H1 (cell line): ENCODE measurements around the gene TMEM126B. TPM values are rescaled to one million over a fixed set of nuclear protein-coding genes. Genes with fewer than 3 reads are reported as not detected.

ENCODE experiments used
- ASH2L ChIP-seq: fragments of 200-600, 300-600 bp; sonication (generic); IDR thresholded peaks from one replicate; pipeline ENCODE4 v1.7.1; 2017; ENCODE audit warnings: low read length
- ATF2 ChIP-seq: IDR thresholded peaks from 2 replicates; pipeline ENCODE4 v1.6.1; 2012; ENCODE audit warnings: low read length, inconsistent platforms
- BACH1 ChIP-seq: IDR thresholded peaks from 2 replicates; pipeline ENCODE4 v1.6.1; 2012; ENCODE audit warnings: low read length, improper control_type of control experiment
- BCL11A ChIP-seq, 2 experiments: IDR thresholded peaks; one replicate each; pipeline ENCODE4 v1.6.1; 2011; ENCODE audit warnings: low read depth in 2 of 2, low read length in 2 of 2, mild to moderate bottlenecking in 2 of 2
- FOSL1 ChIP-seq: IDR thresholded peaks from 2 replicates; pipeline ENCODE4 v1.6.1; 2011; ENCODE audit warnings: mild to moderate bottlenecking, low read depth, low read length, moderate library complexity; ENCODE audit not compliant: insufficient read depth
- JUND ChIP-seq: IDR thresholded peaks from 2 replicates; pipeline ENCODE4 v1.6.1; 2011; ENCODE audit warnings: mild to moderate bottlenecking, improper control_type of control experiment, low read length
- NRF1 ChIP-seq: IDR thresholded peaks from 2 replicates; pipeline ENCODE4 v1.6.1; 2011; ENCODE audit warnings: mild to moderate bottlenecking, low read depth, low read length, improper control_type of control experiment
- PHF8 ChIP-seq: fragments of 200-600 bp; sonication (generic); conservative IDR thresholded peaks from 2 replicates; pipeline ENCODE4 v1.7.1; 2012; ENCODE audit warnings: low read depth, mild to moderate bottlenecking, inconsistent platforms, low read length, moderate library complexity
- POLR2A ChIP-seq, 2 experiments: IDR thresholded peaks; 1 replicate in 1 of 2; 2 replicates in 1 of 2; pipeline ENCODE4 v1.6.1; 2011; ENCODE audit warnings: low read depth in 2 of 2, low read length in 2 of 2, mild to moderate bottlenecking in 2 of 2; ENCODE audit errors: control extremely low read depth in 1 of 2
- RBBP5 ChIP-seq: IDR thresholded peaks from 2 replicates; pipeline ENCODE4 v1.7.1; 2012; ENCODE audit warnings: low read depth, mild to moderate bottlenecking, inconsistent platforms, low read length, moderate library complexity, borderline replicate concordance
- RFX5 ChIP-seq: IDR thresholded peaks from 2 replicates; pipeline ENCODE4 v1.6.1; 2011; ENCODE audit warnings: low read depth, low read length, improper control_type of control experiment, borderline replicate concordance
- SIN3A ChIP-seq, 2 experiments: IDR thresholded peaks in 1 of 2; conservative IDR thresholded peaks in 1 of 2; 2 replicates each; pipeline ENCODE4 v1.6.1; 2011 to 2012; ENCODE audit warnings: low read length in 2 of 2, improper control_type of control experiment in 1 of 2, low read depth in 1 of 2, mild to moderate bottlenecking in 1 of 2
- TAF1 ChIP-seq: IDR thresholded peaks from 2 replicates; pipeline ENCODE4 v1.6.1; 2011; ENCODE audit warnings: mild to moderate bottlenecking, low read depth, low read length
- TAF7 ChIP-seq: optimal IDR thresholded peaks from 2 replicates; pipeline ENCODE3; 2011; ENCODE audit warnings: low read depth, mild to moderate bottlenecking, inconsistent platforms, low read length, moderate library complexity, borderline replicate concordance
- polyA plus RNA-seq, 7 experiments: library from polyadenylated mRNA; depleted of rRNA in 3 of 7; stranded (reverse) in 5 of 7; unstranded in 2 of 7; fragments of >200 nt in 5 of 7; fragments of 200-250 nt in 2 of 7; gene quantifications; 1 replicate in 5 of 7; 2 replicates in 1 of 7; 4 replicates in 1 of 7; pipeline versions ENCODE4 v1.2.1 to v1.2.3, GENCODE V29; 2011 to 2013; ENCODE audit warnings: missing spikeins in 2 of 7, mixed read lengths in 2 of 7
- total RNA-seq: library from RNA; stranded (reverse); fragmentation: NEBNext Ultra II Directional; extraction: Animal tissue kit (Norgen Biotek cat#: 25700); gene quantifications from 2 replicates; pipeline ENCODE4 v1.2.1, GENCODE V29; 2021

TMEM126B gene
- total and polyA plus RNA-seq, 2 of the 8 experiments (the other 6 are each of a cell fraction or from before 2014, with no cell fraction given), result 85.6 to 101 TPM

GRCh38 chr11:85664615-85665481, 36.5 kb downstream of the TMEM126B start, which contains the start of gene CREBZF (continued):
- TF ChIP-seq TAF7 (peak; percentile 84), BACH1 (peak; percentile 91), POLR2A (IDR thresholded peaks at IDR 0.05; ENCODE audit: control extremely low read depth in 1 of 2, low read depth in 2 of 2, low read length in 2 of 2) (peak; percentile 82 to 97), BCL11A (IDR thresholded peaks at IDR 0.05; ENCODE audit: low read depth in 2 of 2, low read length in 2 of 2) (no peak), SIN3A (conservative IDR thresholded peaks at IDR 0.05 in 1 of 2, IDR thresholded peaks at IDR 0.05 in 1 of 2; ENCODE audit: low read depth in 1 of 2, low read length in 2 of 2) (peak; percentile 46 to 84; a peak in 2 of 4 replicates), FOSL1 (no peak), PHF8 (peak; percentile 99), TAF1 (peak; percentile 95), JUND (peak; percentile 66), ATF2 (peak; percentile 98), RFX5 (no peak), NRF1 (no peak), RBBP5 (peak; percentile 91), ASH2L (peak; percentile 65)
